A549 (cell line): ENCODE data around the gene SMIM11.

Experiments
- CTCF ChIP-seq: fragments of >200 bp; sonication (Bioruptor Twin); formaldehyde crosslinking; IDR thresholded peaks from 3 replicates; pipeline ENCODE4 v1.5.1; 2016
- EHF ChIP-seq: fragments of 250-450 bp; sonication (Bioruptor Pico); IDR thresholded peaks from 2 replicates; pipeline ENCODE4 v1.5.0; 2020; ENCODE audit warnings: mild to moderate bottlenecking
- POLR2A ChIP-seq: IDR thresholded peaks from 2 replicates; pipeline ENCODE4 v1.6.1; 2012; ENCODE audit warnings: mild to moderate bottlenecking, low read length
- RAD21 ChIP-seq, 2 experiments: fragments of >200 bp in 1 of 2; sonication (Bioruptor Twin) in 1 of 2; formaldehyde crosslinking in 1 of 2; IDR thresholded peaks in 1 of 2; conservative IDR thresholded peaks in 1 of 2; 2 replicates in 1 of 2; 3 replicates in 1 of 2; pipeline ENCODE4 v1.6.1; 2012 to 2018; ENCODE audit warnings: inconsistent platforms in 1 of 2

DNA sequence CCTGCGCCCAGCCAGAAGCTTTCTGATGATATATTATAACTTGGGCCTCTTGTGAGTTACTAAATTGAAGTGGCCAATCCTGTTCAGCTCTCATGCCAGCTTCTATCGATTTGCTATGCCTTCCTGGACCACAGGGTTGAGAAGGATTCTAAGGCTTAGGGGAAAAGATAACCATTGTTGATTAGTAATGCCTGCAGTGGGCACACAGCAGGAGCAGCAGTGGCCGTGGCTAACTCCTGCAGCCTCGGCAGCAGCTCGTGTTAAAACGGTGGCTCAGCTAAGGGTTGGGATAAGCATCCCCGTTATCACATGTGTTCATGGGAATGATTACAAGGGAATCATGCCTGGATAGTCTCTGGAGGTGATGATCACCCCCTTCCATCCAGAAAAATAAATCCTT lies 32.0 kb upstream of the SMIM11 start:
- TF ChIP-seq CTCF (no peak), RAD21 (conservative IDR thresholded peaks at IDR 0.05 in 1 of 2, IDR thresholded peaks at IDR 0.05 in 1 of 2) (no peak), POLR2A (no peak), EHF (CRISPR knock-in tag) (no peak)
